Measurements from ENCODE around the gene CNPY1. TPM values are rescaled to one million over a fixed set of nuclear protein-coding genes. Genes with fewer than 3 reads are reported as not detected.

The CNPY1 gene
- total RNA-seq, 1 experiment from 2014 or later = 1.5 TPM

DNA sequence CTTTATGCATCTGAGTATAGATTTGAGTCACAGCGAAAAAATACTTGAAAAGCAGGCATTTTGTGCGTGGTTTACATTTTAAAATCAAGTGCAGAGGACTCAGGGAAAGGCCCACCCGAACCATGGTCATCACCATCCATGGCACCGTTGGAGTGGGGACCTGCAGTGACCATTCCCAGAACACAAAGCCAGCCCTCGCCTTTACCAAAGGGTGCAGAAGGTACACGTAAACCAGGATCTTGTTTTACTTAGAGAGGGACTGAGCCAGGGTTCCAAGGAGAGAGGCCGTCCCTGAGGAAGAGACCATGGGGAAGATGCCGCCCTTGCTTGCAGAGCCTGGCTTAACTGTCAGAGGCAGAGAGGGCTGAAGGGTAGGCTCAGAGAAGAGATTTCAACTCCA, 12.0 kb upstream of the CNPY1 start:
- Histone ChIP-seq H3K27me3 (ENCODE audit: control insufficient read depth, insufficient read depth, low read length) (no peaks in the 10 kb centered on the region), H3K36me3 (replicated peaks; ENCODE audit: control insufficient read depth, insufficient read depth, low read length) (no peaks in the 10 kb centered on the region), H3K4me3 (ENCODE audit: insufficient read depth, low read depth, low read length) (no peak overlapping the region)
- DNase-seq = no peak

DNA sequence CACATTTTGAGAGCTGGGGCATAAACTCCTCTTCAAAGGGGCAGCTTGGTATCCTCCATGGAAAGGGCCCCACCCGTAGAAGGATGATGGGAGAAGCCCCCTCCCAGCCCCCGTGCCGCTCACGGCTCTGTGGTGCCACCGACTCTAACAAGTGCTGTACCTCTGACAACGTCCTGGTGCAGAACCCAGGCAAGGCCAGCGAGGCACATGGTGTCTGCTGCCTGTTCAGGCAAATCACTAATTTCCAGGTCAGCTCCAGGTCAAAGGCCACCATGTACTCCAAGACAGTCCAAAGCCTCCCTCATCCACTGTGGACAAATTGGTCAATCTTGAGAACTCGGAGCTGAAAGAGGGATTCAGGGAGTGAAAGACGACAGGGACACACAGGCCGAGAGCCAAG, 11.4 kb upstream of the CNPY1 start:
- no peak overlapping the region for H3K4me3 ChIP-seq (ENCODE audit: insufficient read depth, low read depth, low read length)
- no peaks in the 10 kb centered on the region for H3K27me3 ChIP-seq (ENCODE audit: control insufficient read depth, insufficient read depth, low read length)
- no peaks in the 10 kb centered on the region for H3K36me3 ChIP-seq (replicated peaks; ENCODE audit: control insufficient read depth, insufficient read depth, low read length)
- no peak for DNase-seq

- Histone ChIP-seq H3K4me3 (ENCODE audit: insufficient read depth, low read depth, low read length) (no peak overlapping the region), H3K36me3 (replicated peaks; ENCODE audit: control insufficient read depth, insufficient read depth, low read length) (no peaks in the 10 kb centered on the region), H3K27me3 (ENCODE audit: control insufficient read depth, insufficient read depth, low read length) (no peaks in the 10 kb centered on the region)
- no peak for DNase-seq
These were observed 10.4 kb upstream of the CNPY1 start for GRCh38 chr7:155556763-155557162.

DNA sequence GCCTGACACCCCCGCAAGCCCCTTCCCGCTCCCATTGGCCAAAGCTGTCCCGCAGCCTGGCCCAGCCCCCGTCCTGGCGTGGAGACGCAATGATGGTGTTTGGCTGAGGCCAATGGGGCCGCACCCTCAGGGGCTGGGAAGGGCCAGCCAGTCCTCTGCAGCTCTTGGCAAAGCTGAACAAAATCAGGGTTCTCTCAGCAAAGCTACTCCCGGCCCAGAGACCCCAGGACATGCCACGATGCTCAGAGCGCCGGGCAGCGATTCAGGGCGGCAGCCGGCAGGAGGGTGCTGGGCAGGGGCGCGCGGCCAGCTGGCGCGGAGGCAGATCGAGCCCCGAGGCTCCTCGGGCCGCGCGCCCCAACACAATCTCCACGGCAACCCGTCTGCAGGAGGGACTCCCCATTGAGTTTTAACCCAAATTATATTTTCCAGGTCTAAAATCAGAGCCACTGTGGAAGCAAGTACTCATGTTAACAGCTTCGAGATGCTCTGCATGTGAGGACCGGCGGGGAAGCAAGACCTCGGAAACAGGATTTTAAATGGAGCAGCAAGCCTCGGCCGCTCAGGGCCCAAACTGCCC, 8.8 kb upstream of the CNPY1 start:
- DNase-seq = no peak

DNA sequence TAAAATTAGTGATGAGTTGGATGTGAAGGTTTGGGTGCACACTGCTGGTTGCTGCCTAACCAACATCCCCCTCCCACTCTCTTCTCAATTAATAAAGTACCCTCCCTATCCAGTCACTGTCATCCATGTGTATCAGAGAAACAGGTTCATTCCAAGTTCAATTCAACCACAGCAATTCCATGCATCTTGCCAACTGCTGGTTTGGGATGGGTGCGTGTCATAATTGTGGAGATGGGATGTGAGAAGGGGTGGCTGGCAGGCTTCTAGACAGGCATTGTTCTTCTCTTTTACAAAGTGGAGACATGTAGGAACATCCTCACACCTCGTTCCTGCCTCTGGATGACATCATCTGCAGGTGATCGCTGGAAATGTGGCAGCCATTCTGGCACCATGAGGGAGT, 7.5 kb upstream of the CNPY1 start:
- DNase-seq = no peak
- H3K36me3 ChIP-seq (replicated peaks; ENCODE audit: control insufficient read depth, insufficient read depth, low read length) = no peaks in the 10 kb centered on the region
- no peaks in the 10 kb centered on the region for H3K27me3 ChIP-seq (ENCODE audit: control insufficient read depth, insufficient read depth, low read length)
- no peak overlapping the region for H3K4me3 ChIP-seq (ENCODE audit: insufficient read depth, low read depth, low read length)

More for the DNA sequence above, 8.8 kb upstream of the CNPY1 start:
- no peak overlapping the region for H3K4me3 ChIP-seq (ENCODE audit: insufficient read depth, low read depth, low read length)
- no peaks in the 10 kb centered on the region for H3K36me3 ChIP-seq (replicated peaks; ENCODE audit: control insufficient read depth, insufficient read depth, low read length)
- H3K27me3 ChIP-seq (ENCODE audit: control insufficient read depth, insufficient read depth, low read length) = no peaks in the 10 kb centered on the region

- Histone ChIP-seq H3K4me3 (ENCODE audit: insufficient read depth, low read depth, low read length) (no peak overlapping the region), H3K36me3 (replicated peaks; ENCODE audit: control insufficient read depth, insufficient read depth, low read length) (no peaks in the 10 kb centered on the region), H3K27me3 (ENCODE audit: control insufficient read depth, insufficient read depth, low read length) (no peaks in the 10 kb centered on the region)
- DNase-seq = no peak
These were observed 5.6 kb upstream of the CNPY1 start for GRCh38 chr7:155551785-155552611.

DNA sequence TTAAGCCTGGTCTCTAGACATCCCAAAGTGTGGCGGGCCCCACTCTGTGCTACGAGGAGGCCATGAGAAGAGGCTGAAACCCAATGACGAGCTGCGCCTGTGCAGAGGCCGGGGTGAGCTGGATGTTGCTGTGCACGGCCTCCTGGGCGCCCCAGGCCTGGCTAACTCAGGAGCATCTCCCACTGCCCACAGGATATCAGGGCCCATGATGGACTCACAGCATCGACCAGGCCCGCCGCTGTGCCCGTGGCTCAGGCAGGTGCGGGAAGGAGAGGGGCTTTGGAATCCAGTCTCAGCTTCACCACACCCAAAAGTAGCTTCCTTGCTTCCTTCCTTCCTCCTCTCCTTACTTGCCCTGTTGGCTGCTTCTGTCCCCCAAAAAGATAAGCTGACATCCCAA, 4.6 kb upstream of the CNPY1 start:
- Histone ChIP-seq H3K36me3 (replicated peaks; ENCODE audit: control insufficient read depth, insufficient read depth, low read length) (no peaks in the 10 kb centered on the region), H3K4me3 (ENCODE audit: insufficient read depth, low read depth, low read length) (no peak overlapping the region), H3K27me3 (ENCODE audit: control insufficient read depth, insufficient read depth, low read length) (no peaks in the 10 kb centered on the region)
- DNase-seq = no peak

- peak; percentile 44 for DNase-seq
- no peak overlapping the region for H3K4me3 ChIP-seq (ENCODE audit: insufficient read depth, low read depth, low read length)
- H3K36me3 ChIP-seq (replicated peaks; ENCODE audit: control insufficient read depth, insufficient read depth, low read length) = no peaks in the 10 kb centered on the region
- no peaks in the 10 kb centered on the region for H3K27me3 ChIP-seq (ENCODE audit: control insufficient read depth, insufficient read depth, low read length)
These were observed 2.9 kb upstream of the CNPY1 start for GRCh38 chr7:155549226-155549625.

DNA sequence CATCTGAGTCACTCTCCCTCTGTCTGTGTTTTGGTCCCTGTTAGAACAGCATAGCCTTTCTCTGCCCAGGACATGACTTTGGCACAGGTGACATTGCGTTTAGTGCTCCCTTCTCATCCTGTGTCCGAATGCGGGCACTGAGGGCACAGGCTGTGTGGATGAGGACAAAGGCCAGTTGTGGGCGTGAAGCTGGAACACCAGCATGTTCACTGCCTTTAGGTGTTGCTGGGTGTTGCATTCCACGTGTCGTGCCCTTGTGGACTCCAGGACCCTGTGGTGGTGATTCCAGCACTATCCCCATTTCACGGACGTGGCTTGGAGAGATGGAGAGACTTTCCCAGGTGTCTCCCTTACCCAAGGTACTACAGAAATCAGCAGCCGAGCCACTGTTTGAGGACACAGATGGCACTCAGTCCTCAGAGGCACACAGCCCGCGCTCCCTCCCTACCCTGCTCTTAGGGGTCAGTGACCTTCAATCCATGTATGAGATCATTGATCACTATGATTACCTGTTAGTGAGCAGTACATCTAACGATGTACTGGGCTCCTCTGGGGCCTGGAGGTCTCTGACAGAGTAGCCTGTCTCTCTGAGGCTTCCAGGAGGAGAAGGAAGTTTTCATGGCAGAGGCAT, 917 bp upstream of the CNPY1 start:
- Histone ChIP-seq H3K4me3 (ENCODE audit: insufficient read depth, low read depth, low read length) (no peak overlapping the region), H3K27me3 (ENCODE audit: control insufficient read depth, insufficient read depth, low read length) (no peaks in the 10 kb centered on the region), H3K36me3 (replicated peaks; ENCODE audit: control insufficient read depth, insufficient read depth, low read length) (no peaks in the 10 kb centered on the region)
- DNase-seq = no peak

DNA sequence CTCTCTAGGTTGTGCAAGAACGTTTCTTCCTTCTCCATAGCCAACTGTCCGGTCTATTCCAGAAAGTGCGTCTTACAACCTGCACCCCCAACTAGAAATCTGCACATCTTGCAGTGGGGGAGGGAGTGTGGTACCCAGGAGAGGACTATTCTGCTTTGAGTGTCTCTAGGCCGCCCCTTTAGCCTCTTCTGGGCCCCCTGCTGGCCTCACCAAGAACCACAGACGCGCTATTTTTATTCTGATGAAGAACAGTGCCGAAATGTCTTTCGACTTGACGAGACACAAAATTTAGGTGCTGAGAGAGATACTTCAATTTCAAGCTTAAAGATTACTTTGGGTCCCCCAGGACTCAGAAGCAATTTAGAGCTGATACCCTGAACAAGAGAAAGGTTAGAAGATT, 1.0 kb downstream of the CNPY1 start:
- H3K36me3 ChIP-seq (replicated peaks; ENCODE audit: control insufficient read depth, insufficient read depth, low read length) = no peaks in the 10 kb centered on the region
- H3K27me3 ChIP-seq (ENCODE audit: control insufficient read depth, insufficient read depth, low read length) = no peaks in the 10 kb centered on the region
- H3K4me3 ChIP-seq (ENCODE audit: insufficient read depth, low read depth, low read length) = no peak overlapping the region
- DNase-seq = peak; percentile 77

DNA sequence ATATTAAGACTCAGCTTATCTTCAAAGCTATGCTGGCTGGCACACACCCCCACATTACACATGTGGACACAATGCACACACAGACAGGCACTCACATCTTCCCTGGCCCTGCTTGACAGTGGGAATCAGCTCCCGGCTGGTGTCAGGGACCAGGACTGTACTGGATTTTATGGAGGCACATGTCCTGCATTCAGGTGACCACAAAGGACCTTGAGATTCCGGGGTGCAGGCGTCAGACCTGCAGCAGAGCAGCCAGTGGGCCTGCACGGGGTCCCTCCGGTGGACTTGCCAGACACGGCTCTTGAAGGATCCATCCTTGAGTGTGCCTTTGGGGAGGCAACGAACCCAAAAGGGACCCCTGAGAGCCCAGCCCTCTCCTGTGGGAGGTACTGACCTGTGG, 1.9 kb downstream of the CNPY1 start:
- no peaks in the 10 kb centered on the region for H3K27me3 ChIP-seq (ENCODE audit: control insufficient read depth, insufficient read depth, low read length)
- DNase-seq = no peak
- no peak overlapping the region for H3K4me3 ChIP-seq (ENCODE audit: insufficient read depth, low read depth, low read length)

DNA sequence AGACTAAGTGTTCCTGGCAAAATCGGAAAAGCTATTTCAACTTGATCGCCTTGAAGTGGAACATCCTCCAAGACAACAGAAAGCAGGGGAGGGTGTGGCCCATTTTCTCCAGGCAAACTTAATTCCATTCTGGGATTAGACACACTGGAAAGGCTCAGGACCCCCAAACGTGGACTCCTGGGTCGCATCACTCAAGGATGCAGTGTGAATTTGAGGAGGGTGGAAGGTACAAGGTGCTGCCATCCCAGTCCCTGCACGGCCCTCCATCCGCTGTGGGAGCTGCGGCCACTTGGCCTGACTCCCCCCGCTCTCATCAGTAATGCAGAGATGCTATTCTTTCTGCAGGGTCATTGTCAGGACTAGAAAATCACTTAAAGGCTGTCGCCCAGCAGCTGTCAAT, 2.4 kb downstream of the CNPY1 start:
- H3K27me3 ChIP-seq (ENCODE audit: control insufficient read depth, insufficient read depth, low read length) = no peaks in the 10 kb centered on the region
- DNase-seq = no peak
- H3K4me3 ChIP-seq (ENCODE audit: insufficient read depth, low read depth, low read length) = no peak overlapping the region
- H3K36me3 ChIP-seq (replicated peaks; ENCODE audit: control insufficient read depth, insufficient read depth, low read length) = no peaks in the 10 kb centered on the region

More for the DNA sequence above, 1.9 kb downstream of the CNPY1 start:
- no peaks in the 10 kb centered on the region for H3K36me3 ChIP-seq (replicated peaks; ENCODE audit: control insufficient read depth, insufficient read depth, low read length)

GRCh38 chr7:155543011-155543876, 3.1 kb downstream of the CNPY1 start:
- no peaks in the 10 kb centered on the region for H3K36me3 ChIP-seq (replicated peaks; ENCODE audit: control insufficient read depth, insufficient read depth, low read length)
- no peak for DNase-seq
- H3K4me3 ChIP-seq (ENCODE audit: insufficient read depth, low read depth, low read length) = no peak overlapping the region
- H3K27me3 ChIP-seq (ENCODE audit: control insufficient read depth, insufficient read depth, low read length) = no peaks in the 10 kb centered on the region

DNA sequence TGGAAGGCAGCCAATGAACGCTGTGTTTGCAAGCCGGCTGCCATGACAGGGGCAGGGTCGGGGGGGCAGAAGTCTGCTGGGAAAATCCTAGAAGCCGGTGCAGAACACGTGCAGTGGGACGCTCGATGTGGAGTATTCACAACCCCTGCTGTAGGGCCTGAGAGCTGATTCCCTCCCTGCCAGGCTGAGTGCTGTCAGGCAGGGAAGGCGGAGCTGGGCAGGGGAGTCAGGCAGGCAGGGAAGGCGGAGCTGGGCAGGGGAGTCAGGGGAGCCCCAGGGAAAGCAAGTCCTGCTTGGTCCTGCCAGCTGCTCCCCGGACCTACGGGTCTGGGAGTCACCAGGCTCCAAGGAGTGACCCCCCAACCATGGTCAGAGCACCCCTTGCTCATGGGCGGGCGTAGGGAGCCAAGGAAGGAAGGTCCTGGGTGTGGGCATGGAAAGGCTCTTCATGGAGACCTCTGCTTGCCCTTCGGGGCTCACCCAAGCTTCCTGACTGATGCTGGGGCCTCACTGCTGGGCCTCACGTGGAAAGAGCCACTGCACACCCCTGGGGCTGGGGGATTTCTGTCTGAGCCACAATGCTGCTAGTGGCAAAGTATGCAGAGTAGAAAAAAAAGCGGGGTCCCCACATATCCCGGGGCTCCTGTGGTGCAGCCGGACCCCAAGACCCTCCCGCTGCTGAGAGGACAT, 4.2 kb downstream of the CNPY1 start:
- DNase-seq = no peak
- Histone ChIP-seq H3K27me3 (ENCODE audit: control insufficient read depth, insufficient read depth, low read length) (no peaks in the 10 kb centered on the region), H3K36me3 (replicated peaks; ENCODE audit: control insufficient read depth, insufficient read depth, low read length) (no peaks in the 10 kb centered on the region), H3K4me3 (ENCODE audit: insufficient read depth, low read depth, low read length) (no peak overlapping the region)
